Measurements from ENCODE around the gene PAQR4.

DNA sequence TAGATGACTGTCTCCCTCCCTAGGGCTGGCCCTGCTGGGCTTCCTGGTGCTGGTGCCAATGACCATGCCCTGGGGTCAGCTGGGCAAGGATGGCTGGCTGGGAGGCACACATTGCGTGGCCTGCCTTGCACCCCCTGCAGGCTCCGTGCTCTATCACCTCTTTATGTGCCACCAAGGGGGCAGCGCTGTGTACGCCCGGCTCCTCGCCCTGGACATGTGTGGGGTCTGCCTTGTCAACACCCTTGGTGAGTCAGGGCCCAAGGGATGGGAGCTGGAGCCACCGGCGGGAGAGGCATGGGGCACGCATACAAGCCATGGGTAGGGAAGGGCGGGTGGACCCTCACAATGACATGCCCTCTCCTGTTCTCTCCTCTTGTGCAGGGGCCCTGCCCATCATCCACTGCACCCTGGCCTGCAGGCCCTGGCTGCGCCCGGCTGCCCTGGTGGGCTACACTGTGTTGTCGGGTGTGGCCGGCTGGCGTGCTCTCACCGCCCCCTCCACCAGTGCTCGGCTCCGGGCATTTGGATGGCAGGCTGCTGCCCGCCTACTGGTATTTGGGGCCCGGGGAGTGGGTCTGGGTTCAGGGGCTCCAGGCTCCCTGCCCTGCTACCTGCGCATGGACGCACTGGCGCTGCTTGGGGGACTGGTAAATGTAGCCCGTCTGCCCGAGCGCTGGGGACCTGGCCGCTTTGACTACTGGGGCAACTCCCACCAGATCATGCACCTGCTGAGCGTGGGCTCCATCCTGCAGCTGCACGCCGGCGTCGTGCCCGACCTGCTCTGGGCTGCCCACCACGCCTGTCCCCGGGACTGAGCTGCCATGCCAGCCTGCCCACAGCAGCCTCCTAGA lies 2.2 kb downstream of the PAQR4 start:
- TF ChIP-seq CTCF (IDR thresholded peaks at IDR 0.05): no peak
- TF ChIP-seq POLR2A (IDR thresholded peaks at IDR 0.05): no peak

All from esophagus squamous epithelium (tissue), 4 donors.